Activated CD4-positive, CD25-positive, alpha-beta regulatory T cell treated with anti-CD3 and anti-CD28 coated beads, Interleukin-2, amount 50 U/mL, for 72 hours (primary cell): ENCODE data around the gene SLC26A1.

Experiments
- DNase-seq: peaks from one replicate; pipeline ENCODE4 v3.0.0; 2021

Gene SLC26A1

DNA sequence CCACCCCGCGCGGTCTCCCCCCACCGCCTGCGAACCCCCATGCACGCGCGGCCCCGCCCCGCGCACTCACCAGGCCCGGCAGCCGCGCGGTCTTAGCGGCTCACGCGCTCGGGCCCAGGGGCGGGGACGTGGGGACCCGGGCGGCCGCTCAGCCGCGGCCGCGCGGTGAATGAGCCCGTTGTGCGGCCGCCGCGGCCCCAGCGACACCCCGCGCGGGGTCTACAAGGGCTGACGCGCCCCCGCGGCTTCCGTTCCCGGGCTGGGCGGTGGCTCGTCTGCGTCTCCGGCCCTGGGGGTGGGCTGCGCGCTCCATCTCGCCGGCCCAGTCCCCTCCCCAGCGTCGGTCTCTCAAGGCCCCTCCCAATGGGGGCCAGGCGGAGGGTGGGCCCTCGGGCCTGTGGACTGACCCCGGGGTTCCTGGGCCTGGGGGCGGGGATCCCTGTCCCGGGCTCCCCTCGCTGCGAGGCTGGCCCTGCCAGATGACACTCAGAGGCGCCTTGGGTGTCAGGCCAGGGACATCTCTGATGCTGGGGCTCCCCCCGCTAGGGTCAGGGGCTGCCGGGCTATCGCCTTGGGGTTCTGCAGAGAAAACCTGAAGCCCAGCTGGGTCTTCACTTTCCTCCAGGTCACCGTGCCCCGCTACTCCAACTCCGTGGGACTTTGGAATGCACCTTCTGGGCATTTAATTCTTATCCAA lies 4.3 kb upstream of the SLC26A1 start:
- DNase-seq = no peak

DNA sequence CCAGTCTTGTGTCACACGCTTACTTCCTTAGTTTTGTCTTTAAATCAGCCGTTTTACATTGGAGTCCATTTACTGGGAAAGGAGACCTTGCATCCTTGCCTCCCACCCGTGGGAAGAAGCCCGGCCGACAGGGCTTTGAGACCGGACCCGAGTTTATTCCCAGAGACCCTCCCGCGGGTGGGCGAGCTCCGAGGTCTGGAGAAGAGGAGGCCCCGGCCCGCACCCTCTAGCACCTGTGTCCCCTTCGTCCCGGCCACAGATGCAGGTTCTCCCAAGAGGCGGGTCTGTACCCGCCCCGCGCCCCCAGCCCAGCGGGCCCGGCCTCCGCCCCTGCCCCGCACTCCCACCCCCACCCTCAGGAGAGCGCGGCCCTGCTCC lies 3.8 kb upstream of the SLC26A1 start:
- no peak for DNase-seq

DNA sequence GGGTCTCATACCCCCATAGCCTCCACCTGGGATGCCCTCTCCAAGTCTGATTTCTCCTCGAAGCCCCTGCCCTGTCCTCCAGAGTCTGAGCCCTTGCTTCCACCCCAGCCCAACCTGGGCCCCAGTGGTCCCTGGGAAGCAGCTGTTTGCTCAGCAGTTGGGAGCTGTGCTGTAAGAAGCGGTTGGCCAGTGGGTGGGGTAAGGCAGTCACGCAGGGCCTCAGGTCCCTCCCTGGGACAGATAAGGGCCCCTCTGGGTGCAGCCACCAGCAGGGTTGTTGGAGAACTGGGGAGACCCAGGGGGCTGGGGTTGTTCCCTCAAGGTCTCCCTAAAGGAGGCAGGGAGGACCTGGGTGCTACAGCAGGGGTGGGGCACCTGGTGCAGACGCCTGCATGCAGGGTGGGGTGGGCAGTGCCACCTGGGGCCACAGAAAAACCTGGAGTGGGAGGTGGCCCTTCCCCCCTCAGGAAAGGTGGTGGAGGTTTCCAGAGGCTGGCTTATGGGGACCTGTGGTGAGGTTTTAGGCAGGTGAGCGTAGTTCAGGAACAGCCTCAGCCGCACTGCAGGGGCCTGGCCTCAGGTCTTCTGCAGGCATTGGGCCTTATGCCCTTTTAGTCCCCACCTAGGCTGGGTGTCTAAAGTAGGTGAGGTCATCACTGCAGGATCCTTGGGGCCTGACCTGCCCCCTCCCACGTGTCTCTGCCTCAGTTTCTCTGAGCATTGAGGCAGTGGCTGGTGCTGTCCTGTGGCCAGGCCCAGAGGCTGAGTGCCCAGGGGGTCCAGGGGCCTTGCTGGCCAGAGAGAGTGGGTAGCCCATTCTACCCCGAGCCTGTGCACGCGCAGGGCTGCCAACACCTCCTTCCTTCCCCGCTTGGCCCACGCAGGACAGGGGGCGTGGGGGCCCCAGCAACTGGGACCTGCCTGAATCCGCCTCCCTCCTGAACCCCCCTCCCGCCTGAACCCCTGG lies 3.1 kb upstream of the SLC26A1 start:
- no peak for DNase-seq

DNA sequence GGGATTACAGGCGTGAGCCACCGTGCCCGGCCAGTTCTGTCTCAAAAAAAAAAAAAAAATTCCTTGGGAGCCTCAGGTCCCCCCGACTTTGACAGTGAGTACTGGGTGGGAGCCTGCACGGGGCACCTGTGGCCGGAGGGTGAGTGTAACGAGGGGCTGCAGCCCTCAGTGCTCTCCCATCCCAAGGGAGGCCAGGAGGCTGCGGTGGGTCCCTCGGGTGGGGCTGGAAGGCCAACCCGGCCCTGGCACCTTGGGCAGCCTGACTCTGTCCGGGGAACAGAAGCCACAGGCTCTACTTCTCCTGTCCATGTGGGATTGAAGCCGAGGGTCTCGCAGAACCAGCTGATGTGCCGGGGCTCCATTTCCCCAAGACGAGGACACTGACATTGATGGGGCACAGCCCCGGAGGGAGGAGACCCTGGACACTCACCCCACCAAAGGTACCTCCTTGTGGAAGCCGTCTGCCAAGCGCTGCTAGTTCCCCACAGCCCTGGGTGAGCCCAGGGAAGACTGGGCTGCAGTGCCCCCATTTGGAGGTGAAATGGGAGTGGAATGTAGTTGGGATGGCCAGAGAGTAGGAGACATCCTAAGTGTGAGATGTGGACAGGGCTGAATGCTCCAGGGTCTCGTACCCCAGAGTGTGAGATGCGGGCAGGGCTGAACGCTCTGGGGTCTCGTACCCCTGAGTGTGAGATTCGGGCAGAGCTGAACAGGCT lies 2.3 kb upstream of the SLC26A1 start:
- DNase-seq = no peak

GRCh38 chr4:992297-993110 lies 700 bp downstream of the SLC26A1 start:
- DNase-seq = no peak

DNA sequence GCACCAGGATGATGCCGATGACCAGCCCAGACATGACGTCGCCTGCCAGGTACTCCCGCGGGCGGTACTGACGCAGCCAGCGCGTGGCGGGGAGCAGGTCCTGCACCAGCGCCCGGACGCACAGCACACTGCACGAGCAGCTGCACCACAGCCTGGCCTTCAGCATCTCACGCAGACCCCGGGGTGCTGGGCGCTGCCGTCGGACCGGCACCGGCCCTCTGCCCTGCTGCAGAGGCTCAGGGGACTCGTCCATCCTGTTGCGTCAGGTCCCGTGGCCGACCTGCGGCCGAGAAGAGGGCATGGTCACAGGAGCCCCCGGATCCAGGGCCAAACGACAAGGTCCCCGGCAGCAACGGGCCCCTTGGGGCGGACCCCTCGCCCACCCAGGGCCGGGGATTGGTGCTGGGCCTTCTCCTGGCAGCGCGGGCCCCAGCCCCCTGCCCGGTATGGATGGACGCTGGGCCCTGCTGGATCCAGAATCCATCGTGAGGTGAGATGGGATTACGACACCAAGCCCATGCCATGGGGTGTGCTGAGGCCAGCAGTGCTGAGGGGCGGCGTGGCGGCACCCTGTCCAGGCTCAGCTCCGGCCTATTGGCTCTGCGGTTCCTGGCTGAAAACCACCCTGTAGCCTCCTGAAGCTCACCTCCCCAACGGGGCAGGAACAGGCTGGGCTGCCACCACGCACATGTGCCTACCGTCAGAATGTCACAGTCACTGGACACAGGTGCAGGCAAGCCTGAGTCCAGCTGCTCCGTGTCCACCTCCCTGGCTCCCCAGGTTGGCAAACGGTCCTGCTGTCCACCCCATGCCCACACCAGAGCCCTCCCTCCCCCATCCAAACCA lies 1.5 kb downstream of the SLC26A1 start:
- no peak for DNase-seq

DNA sequence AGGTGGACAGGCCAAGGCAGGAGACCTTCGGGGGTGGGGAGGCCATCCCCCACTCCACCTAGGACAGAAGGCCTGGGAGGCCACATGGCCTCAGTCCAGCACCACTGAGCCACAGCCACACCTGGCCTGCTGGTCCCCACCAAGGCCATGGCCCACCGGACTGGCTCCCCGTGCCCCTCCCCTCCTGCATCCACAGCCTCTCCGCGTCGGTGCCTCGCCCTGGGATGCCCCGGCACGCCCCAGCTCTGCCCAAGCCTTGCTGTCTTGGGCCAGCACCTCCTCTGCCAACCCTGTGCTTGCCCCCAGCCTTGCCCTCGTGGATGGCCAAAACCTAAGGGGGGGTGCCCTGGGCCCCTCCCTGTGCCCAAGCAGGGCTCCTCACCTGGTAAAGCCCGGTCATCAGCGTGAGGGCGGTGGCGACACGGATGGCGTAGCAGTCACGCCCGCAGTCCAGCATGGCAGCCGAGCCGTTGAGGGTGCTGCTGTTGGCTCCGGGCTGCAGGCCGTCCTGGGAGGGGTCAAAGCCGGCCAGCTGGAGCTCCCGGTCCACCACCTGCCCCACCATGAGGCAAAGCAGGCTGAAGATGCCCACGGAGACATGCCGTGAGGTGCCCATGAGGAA lies 2.3 kb downstream of the SLC26A1 start:
- DNase-seq = no peak

DNA sequence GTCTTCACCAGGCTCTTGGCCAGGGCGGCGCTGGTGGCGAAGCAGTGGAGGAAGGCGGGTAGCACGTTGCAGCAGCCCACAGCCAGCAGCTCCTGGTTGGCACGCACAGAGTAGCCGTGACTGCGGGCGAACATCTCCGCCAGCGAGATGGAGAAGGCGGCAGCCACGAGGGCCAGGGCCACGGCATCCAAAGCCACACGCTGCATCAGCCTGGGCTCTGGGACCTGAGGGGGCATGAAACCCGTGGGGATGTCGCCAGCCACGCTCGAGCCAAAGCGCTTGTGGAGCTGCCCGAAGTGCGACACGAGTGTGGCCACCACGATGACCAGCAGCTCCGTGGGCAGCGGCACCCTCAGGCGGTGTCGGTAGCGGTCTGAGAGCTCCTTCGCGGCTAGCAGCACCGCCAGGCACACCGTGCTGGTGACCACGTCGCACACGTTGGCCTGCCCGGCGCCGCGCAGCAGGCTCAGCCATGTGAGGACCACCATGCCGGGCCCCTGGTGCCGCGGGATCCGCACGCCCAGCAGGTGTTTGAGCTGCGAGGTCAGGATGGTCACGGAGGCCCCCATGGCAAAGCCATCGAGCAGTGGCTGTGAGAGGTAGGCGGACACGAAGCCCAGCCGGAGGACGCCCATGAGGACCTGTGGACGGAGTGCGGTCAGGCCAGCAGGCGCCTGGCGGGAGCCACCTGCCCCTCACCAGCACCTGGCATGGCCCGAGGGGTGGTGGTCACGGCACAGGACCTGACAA lies 3.3 kb downstream of the SLC26A1 start:
- DNase-seq = no peak

- no peak for DNase-seq
These were observed 4.2 kb downstream of the SLC26A1 start for GRCh38 chr4:988726-989721.

DNA sequence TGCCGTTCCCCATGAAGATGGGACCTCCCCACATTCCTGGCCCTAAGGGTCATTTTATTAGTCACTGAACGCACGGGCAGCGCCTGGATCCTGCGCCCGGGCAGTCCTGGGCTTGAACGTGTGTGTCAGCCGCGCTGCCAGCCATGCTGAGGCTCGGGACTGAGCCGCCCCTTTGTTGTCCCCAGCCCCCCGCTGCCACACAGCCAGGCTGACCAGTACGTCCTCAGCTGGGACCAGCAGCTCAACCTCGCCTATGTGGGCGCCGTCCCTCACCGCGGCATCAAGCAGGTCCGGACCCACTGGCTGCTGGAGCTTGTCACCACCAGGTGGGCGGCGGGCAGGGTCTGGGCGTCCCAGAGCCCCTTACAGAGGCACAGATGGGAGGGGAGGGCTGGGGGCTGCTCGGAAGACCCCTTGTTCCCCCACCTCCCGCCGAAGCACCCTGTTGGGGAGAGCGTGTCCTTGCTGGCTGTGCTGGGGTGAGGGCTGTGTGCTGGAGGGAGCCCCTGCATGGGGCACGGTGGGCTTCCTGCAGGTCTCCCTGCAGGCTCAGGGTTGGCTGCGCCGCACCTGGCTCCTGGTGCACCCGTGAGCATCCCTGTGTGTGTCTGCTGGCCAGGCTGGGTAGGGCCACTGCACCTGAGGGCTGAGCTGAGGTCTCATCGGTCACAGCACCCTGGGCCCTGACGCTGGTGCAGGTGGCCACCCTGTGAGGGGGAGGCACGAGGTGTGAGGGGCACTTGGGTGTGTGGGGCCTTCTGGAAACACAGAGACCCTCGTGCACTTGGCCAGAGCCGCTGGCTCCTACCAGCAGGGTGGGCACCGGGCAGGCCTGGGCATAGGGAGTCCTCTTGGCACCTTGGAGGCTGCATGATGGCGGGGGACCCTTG lies 5.3 kb downstream of the SLC26A1 start:
- no peak for DNase-seq

DNA sequence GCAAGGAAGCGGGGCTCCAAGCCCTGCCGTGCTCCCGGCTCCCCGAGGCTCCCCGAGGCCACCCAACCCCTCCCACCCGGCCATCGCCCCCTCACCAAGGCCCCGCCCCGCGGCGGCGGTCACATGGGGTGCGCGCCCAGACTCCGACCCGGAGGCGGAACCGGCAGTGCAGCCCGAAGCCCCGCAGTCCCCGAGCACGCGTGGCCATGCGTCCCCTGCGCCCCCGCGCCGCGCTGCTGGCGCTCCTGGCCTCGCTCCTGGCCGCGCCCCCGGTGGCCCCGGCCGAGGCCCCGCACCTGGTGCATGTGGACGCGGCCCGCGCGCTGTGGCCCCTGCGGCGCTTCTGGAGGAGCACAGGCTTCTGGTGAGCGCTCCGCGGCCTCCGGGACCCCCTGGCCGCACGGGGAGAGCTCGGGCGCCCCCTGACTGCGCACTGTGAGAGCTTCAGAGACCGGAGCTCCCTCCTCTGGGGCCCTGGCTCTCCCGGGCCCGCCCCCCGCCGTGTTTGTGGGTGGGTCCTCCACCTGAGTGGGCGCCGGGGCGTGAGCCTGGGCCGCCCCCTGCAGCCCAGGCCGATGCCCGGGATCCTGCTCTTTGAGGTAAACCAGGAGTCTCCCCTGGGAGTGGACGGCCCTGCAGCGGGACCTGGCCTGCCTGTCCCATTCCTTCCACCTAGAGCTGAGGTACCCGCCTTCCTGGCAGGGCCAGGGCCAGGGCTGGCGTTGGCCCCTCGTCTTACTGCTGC lies 6.2 kb downstream of the SLC26A1 start, which contains the start of gene IDUA:
Gene IDUA (plus strand): TSS at position 166 of the 745 bp plus-strand sequence. CDS start 41 bp downstream, at position 207.
- peak; percentile 86 for DNase-seq

DNA sequence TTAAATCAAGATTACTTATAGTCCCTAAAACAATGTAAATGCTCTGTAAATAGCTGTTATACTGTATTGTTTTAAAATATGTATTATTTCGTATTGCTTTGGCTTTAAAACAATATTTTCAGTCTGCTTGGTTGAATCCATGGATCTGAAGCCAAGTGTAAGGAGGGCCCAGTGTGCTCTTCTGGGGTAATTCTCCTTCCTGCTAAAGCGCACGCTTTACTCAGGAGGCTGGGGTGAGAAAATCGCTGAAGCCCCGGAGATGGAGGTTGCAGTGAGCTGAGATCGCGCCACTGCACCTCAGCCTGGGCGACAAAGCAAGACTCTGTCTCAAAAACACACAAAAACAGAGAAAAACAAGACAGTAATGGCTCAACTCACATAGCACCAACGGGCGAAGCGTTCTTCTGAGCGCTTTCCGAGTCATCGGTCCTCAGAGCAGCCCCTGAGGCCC lies 6.8 kb downstream of the SLC26A1 start:
- DNase-seq = no peak

DNA sequence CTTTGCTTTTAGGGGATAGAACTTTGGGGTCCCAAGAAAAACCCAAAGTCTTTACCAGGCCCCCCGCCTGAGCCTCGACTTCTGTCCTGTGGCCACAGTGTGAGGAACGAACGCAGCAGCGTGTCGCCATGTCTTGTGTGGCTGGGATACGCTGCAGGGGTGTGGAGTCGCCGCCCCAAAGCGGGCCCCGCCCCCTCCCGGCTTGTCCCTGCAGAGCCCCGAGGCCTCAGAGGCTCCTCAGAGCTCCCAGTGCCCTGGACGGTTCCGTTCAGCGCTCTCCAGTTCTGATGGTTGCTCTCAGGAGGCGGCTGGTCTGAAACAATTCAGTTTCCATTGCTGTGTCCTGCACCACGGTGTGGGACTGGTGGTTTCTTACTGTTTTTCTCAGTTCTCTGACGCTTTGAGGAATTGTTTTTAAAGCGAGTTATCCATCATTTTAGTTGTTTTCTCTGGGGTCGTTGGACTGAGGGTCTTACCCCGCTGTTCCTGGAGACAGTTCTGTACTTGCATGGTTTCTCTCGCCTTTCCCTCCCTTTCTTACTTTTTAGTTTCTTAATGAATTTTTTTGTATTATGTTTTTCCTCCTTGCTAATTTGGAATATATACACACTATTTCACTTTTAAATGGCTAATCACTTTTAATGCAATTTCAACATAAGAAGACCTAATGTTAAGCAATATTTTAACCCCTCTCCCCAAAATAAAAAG lies 7.9 kb downstream of the SLC26A1 start:
- DNase-seq = peak; percentile 71

- DNase-seq = no peak
These were observed 8.7 kb downstream of the SLC26A1 start for GRCh38 chr4:984336-985054.

DNA sequence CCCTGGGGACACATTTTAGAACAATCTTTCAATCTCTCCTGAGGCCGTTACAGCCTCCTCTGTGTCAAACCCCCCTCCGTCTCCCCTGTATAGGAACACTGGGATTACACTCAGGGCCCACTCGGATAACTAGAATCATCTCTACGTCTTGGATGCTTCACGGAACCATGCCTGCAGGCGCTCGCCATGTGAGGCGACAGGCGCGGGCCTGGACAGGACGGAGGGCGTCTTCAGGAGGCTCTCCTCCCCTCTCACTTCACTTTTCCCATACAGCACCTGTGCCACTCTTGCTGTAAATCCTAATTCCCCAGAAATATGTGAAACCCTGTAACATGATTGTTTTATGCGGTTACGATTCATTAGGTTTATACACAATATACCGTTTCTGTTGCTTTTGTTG lies 10.4 kb downstream of the SLC26A1 start:
- no peak for DNase-seq

- DNase-seq = no peak
These were observed 10.9 kb downstream of the SLC26A1 start for GRCh38 chr4:982291-982690.
